Muscle of leg (tissue), 11 donors: Measurements from ENCODE around the gene PODNL1. TPM values are rescaled to one million over a fixed set of nuclear protein-coding genes. Genes with fewer than 3 reads are reported as not detected.

Experiments
- DNase-seq: peaks from one replicate; pipeline ENCODE4 v3.0.0; 2013
- H3K27ac ChIP-seq: one replicate; pipeline ENCODE4 v1.5.1; 2013; ENCODE audit warnings: mild to moderate bottlenecking, low read length, control low read depth
- H3K27me3 ChIP-seq: one replicate; pipeline ENCODE4 v1.6.1; 2013; ENCODE audit warnings: low read length; ENCODE audit not compliant: control insufficient read depth, insufficient read depth
- H3K36me3 ChIP-seq: one replicate; pipeline ENCODE4 v1.6.1; 2013; ENCODE audit warnings: low read length; ENCODE audit not compliant: control insufficient read depth, insufficient read depth
- H3K4me1 ChIP-seq: one replicate; pipeline ENCODE4 v1.6.1; 2013; ENCODE audit warnings: low read length; ENCODE audit not compliant: control insufficient read depth, insufficient read depth
- H3K4me3 ChIP-seq: one replicate; pipeline ENCODE4 v1.5.1; 2013; ENCODE audit warnings: low read length, control low read depth
- H3K9me3 ChIP-seq: replicated peaks from 2 replicates; pipeline ENCODE4 v1.6.1; 2013; ENCODE audit warnings: low read depth, low read length; ENCODE audit not compliant: control insufficient read depth
- WGBS: methylation state at CpG from one replicate; pipeline ENCODE4 v1.1.5; 2013; ENCODE audit warnings: missing lambda C conversion rate; ENCODE audit not compliant: insufficient coverage; 5-methylcytosine and 5-hydroxymethylcytosine counted together
- polyA plus RNA-seq, 8 donors: library from polyadenylated mRNA; unstranded; fragments of 120-200 nt; gene quantifications; one replicate each; pipeline versions ENCODE4 v1.2.1 to v1.2.3, GENCODE V29; 2013; ENCODE audit warnings: inconsistent platforms in 1 of 8, low replicate concordance in 1 of 8; ENCODE audit not compliant: insufficient read length in 8 of 8, insufficient read depth in 1 of 8
- total RNA-seq: library from RNA; stranded (reverse); fragments of 120-200 nt; gene quantifications from one replicate; pipeline ENCODE4 v1.2.4, GENCODE V29; 2013

The PODNL1 gene
- total and polyA plus RNA-seq, 9 donors: 0.09 to 1.4 (median 0.97) TPM

DNA sequence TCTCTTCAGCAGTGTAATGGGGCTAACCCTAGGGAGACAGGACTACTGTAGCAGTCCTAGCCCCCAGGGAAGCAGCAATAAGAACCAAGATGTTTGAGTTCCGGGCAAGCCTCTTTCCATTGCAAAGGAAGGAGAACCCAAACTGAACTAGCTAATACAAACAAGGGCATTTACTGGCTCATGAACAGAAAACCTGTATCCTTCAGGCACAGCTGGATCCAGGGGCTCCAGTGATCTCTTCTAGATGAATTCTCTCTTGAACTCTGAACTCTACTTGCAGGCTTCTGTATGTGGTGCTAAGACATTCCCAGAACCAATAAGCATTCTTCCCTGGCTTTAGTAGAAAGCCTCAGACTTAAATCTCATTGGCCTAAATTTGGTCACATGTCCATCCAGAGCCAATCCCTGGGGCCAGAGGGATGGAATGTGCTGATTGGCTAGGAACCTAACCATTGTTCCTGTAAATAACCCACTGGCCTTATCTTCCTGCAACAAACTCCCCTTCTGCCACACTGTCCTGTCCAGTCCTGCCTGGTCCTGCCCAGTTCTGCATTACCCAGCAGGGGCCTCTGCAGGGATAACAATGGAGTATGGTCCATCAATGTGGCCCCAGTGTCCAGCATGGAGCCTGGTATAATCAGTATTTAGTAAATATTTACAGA is 3.9 kb upstream of the PODNL1 start:
- Histone ChIP-seq H3K27me3 (peaks cover 19% of the 10 kb centered on the region), H3K9me3 (no peaks in the 10 kb centered on the region), H3K4me3 (no peak overlapping the region), H3K4me1 (peaks cover 11% of the 10 kb centered on the region), H3K36me3 (no peaks in the 10 kb centered on the region), H3K27ac (no peak overlapping the region)
- DNase-seq: no peak
- WGBS: 100% methylated on average over 1 of the region's 1 CpG

DNA sequence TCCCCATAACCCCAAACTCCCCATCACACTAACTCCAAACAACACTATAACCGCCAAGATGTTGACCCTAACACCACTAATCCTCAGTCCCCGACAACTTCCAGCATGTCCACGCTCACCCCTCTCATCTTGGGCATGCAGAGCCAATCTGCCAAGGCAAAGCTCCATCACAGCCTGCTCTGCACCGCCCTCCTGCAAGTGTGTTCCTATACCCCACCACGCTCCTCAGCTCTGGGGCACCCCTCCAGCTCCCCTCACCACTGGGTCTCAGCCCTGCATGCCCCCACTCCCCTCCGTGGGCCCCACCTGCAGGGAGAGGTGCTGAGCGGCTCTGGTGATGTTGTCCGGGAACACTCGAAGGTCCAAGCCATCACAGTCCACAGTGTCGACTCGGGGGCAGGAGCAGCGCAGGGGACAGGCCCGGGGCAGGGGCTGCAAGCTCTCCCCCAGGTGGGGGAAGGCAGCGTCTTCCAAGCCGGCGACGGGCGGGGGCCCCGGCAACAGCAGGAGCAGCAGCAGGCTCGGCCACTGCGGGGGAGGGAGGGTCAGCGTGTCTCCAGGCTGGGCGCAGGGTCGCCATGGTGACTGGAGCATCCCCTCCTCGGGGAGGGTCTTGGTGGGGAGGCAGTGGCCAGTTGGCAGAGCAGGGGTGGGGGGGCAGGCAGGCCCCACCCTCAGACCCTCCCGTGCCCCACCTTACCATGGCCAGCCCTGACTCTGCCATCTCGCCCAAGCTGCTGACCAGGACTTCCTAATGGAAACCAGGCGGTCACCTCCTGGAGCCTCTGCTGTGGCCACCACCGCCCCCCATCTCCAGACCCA is 527 bp downstream of the PODNL1 start:
- Histone ChIP-seq H3K27me3 (peaks cover 19% of the 10 kb centered on the region), H3K4me1 (peaks cover 11% of the 10 kb centered on the region), H3K36me3 (no peaks in the 10 kb centered on the region), H3K4me3 (no peak overlapping the region), H3K9me3 (no peaks in the 10 kb centered on the region), H3K27ac (no peak overlapping the region)
- 14% methylated on average over 21 of the region's 29 CpGs for WGBS
- DNase-seq: no peak

DNA sequence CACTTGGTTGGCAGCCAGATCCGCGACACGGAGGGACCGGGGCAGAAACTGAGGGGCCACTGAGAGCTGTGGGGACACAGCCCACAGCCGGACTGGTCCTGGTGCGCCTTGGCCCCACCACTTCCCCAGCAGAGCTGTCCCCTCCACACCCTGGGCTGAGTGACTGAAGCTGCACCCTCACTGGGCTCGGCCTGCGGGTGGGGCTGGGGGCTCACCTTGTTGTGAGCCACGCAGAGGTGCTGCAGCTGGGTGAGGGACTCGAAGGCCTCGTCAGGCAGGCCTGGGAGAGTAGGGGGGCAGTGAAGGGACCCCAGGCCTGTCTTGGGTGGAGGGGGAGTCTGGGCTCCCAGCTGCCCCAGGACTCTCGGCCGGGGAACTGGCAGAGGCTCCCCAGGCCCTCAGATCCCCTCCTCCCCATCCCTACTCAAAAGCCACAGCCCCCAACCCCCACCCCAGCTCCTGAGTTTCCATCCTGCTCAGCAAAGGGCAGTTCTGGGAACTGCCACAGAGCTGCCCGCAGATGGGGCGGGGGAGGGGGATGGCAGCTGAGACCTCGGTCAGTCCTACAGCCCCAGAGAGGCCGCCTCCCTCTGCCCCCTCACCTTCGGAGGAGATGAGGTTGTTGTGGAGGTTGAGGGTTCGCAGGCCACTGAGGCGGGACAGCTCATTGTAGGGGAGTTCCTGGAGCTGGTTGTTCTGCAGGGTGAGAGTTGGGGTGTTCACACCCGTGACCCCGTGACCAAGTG is 2.3 kb downstream of the PODNL1 start:
- H3K27ac ChIP-seq: no peak overlapping the region
- peaks cover 11% of the 10 kb centered on the region for H3K4me1 ChIP-seq
- H3K4me3 ChIP-seq: no peak overlapping the region
- peaks cover 19% of the 10 kb centered on the region for H3K27me3 ChIP-seq
- H3K36me3 ChIP-seq: peaks cover 3% of the 10 kb centered on the region
- H3K9me3 ChIP-seq: no peaks in the 10 kb centered on the region
- WGBS: 67% methylated on average over 6 of the region's 22 CpGs
- DNase-seq: no peak

DNA sequence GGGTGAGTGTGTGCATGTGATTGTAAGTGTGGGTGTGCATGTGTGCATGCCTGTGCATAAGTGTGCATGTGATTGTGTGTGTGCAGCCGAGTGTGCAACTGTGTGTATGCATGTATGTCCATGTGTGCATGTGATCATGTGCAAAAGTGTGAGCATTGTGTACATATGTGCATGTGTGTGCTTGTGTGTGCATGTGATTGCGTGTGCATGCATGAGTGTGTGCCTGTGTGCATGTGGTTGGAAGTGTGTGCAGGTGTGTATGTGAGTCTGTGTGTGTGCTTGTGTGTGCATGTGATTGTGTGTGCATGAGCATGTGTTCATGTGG is 3.5 kb downstream of the PODNL1 start:
- no peaks in the 10 kb centered on the region for H3K9me3 ChIP-seq
- H3K27me3 ChIP-seq: peaks cover 17% of the 10 kb centered on the region
- no peak overlapping the region for H3K4me3 ChIP-seq
- DNase-seq: no peak
- peaks cover 10% of the 10 kb centered on the region for H3K36me3 ChIP-seq
- no peak overlapping the region for H3K27ac ChIP-seq
- WGBS: 100% methylated on average over 2 of the region's 2 CpGs
- H3K4me1 ChIP-seq: peaks cover 11% of the 10 kb centered on the region

DNA sequence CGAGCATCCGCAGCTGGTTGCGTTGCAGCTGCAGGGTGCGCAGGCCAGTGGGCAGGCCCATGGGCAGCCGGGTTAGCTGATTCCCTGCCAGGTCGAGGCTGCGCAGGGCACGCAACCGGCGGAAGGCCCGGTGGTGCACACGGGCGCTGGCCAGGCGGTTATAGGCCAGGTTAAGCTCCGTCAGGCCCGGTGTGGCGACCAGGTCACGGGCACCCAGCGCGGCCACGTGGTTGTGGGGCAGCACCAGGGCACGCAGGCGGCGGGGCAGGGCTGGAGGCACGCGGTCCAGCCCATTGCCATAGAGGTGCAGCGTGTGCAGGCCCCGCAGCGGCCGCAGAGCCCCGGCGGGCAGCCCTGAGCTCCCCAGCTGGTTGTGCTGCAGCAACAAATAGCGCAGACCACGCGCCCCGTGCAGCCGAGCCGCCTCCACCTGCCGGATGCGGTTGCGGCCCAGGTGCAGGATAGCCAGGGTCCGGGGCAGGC is 5.3 kb downstream of the PODNL1 start:
- H3K27me3 ChIP-seq: peaks cover 8% of the 10 kb centered on the region
- no peak overlapping the region for H3K4me3 ChIP-seq
- DNase-seq: no peak
- WGBS: 88% methylated on average over 42 of the region's 42 CpGs
- H3K36me3 ChIP-seq: peaks cover 19% of the 10 kb centered on the region
- peaks cover 6% of the 10 kb centered on the region for H3K4me1 ChIP-seq
- no peaks in the 10 kb centered on the region for H3K9me3 ChIP-seq
- no peak overlapping the region for H3K27ac ChIP-seq

DNA sequence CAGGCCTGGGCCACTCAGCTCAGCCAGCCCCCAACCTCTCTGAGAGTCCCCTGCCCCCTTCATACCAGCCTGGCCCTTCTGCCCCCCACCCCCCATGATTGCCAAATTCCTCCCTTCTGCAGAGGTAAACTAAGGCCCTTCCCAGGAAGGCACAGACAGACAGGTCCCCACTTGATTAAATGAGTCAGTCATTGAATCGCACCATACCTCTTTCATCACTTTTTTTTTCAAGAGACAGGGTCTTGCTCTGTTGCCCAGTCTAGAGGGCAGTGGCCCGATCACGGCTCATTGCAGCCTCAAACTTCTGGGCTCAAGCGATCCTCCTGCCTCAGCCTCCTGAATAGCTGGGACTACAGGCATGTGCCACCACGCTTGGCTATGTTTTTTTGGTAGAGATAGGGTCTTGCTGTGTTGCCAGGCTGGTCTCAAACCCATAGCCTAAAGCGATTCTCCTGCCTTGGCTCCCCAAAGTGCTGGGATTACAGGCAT is 6.0 kb downstream of the PODNL1 start:
- no peak for DNase-seq
- Histone ChIP-seq H3K27me3 (peaks cover under 1% of the 10 kb centered on the region), H3K27ac (no peak overlapping the region), H3K4me3 (no peak overlapping the region), H3K4me1 (no peaks in the 10 kb centered on the region), H3K9me3 (no peaks in the 10 kb centered on the region), H3K36me3 (peaks cover 22% of the 10 kb centered on the region)
- WGBS: 90% methylated on average over 3 of the region's 6 CpGs

DNA sequence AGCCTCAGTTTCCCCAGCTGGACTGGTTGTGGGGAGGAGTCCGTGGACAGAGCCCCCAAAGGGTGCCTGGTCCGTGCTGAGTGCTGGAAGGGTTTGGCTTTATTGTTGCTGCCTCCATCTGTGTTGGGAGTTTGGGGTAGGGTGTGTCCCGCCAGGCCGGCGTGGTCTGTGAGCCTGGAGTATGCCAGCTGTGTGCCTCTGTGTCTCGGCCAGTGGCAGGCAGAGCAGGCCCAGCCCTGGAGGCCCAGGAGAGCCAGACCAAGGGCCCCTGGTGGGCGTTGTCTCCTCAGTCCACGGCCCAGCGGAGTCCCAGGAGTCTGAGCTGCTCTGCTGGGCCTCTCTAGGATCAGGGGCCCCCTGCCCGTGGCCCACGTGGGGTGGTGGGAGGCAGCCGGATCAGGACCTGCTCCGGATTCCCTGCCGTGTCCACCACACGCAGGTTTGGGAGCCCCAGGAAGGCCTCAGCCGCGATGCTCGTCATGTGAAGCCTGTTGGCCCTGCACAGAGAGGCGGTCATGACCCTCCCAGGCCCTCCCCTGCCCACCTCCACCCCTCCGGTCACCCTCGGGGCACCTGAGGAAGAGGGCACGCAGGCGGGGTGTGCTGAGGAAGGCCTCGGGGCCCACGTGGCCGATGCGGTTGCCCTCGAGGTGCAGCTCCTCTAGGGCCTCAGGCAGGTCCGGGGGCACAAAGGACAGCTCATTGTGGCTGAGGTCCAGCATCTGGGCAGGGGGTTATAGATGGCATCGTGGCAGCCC is 6.6 kb downstream of the PODNL1 start:
- H3K4me3 ChIP-seq: no peak overlapping the region
- no peaks in the 10 kb centered on the region for H3K9me3 ChIP-seq
- H3K36me3 ChIP-seq: peaks cover 24% of the 10 kb centered on the region
- H3K4me1 ChIP-seq: no peaks in the 10 kb centered on the region
- WGBS: 72% methylated on average over 20 of the region's 30 CpGs
- no peaks in the 10 kb centered on the region for H3K27me3 ChIP-seq
- DNase-seq: no peak
- H3K27ac ChIP-seq: no peak overlapping the region

DNA sequence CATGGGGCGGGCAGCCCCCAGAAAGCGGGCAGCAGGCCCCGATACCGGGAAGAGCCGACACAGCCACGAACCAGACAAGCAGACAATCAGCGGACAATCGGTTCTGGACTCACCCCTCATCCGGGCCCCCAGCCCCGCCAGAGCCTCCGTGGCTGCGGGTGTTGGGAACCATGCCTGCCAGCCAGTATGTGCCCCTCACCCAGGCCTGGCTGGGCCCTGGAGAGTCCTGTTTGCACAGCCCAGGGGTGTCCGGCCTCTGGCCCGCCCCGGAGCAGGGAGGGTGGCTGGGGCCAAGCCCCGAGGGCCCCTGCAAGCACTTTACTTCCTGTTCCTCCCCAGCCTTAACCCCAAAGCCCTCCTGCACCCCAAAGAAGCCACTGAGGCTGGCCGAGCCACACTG is 7.8 kb downstream of the PODNL1 start:
- no peaks in the 10 kb centered on the region for H3K4me1 ChIP-seq
- no peak for DNase-seq
- H3K27me3 ChIP-seq: no peaks in the 10 kb centered on the region
- WGBS: 75% methylated on average over 16 of the region's 17 CpGs
- no peak overlapping the region for H3K4me3 ChIP-seq
- H3K27ac ChIP-seq: no peak overlapping the region
- peaks cover 27% of the 10 kb centered on the region for H3K36me3 ChIP-seq
- no peaks in the 10 kb centered on the region for H3K9me3 ChIP-seq

DNA sequence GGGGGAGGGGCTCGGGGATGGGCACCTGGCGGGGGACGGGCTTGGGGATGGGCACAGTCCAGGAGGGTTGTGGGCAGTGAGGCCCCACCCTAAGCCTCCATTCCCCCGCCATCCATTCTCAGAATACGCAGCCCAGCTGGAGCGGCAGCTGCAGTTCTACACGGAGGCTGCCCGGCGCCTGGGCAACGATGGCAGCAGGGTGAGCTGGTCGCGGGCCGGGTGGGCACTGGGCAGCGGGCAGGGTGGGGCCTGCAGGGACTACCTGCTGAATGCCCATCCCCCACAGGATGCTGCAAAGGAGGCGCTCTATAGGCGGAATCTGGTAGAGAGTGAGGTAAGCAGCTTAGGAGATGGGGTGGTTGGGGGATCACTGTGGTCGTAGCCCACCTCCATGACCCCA is 8.3 kb downstream of the PODNL1 start:
- no peaks in the 10 kb centered on the region for H3K9me3 ChIP-seq
- H3K27me3 ChIP-seq: no peaks in the 10 kb centered on the region
- no peak overlapping the region for H3K27ac ChIP-seq
- no peak overlapping the region for H3K4me3 ChIP-seq
- no peak for DNase-seq
- H3K36me3 ChIP-seq: peaks cover 29% of the 10 kb centered on the region
- H3K4me1 ChIP-seq: no peaks in the 10 kb centered on the region
- 89% methylated on average over 10 of the region's 17 CpGs for WGBS
